Measurements from ENCODE around the gene IGSF9. TPM values are rescaled to one million over a fixed set of nuclear protein-coding genes. Genes with fewer than 3 reads are reported as not detected.

The IGSF9 gene
- total and polyA plus RNA-seq, 2 experiments from 2014 or later: 10.3 to 27.6 TPM

- H3K27me3 Mint-ChIP-seq (ENCODE audit: insufficient read depth, low read depth, poor library complexity): peaks cover 11% of the 10 kb centered on the region
- H3K36me3 Mint-ChIP-seq (ENCODE audit: low read depth): peaks cover 9% of the 10 kb centered on the region; the same call in 2 of the 3 replicates
- peak overlapping the region; percentile 87 for H3K4me3 Mint-ChIP-seq
- ATAC-seq (no peak), DNase-seq (ENCODE audit: low spot score) (no peak)
- Histone ChIP-seq H3K9me2 (ENCODE audit: insufficient read depth) (peaks cover 11% of the 10 kb centered on the region), H3K36me3 (ENCODE audit: insufficient read depth) (no peaks in the 10 kb centered on the region), H3F3A (replicated peaks; ENCODE audit: low read depth) (no peaks in the 10 kb centered on the region), H3K27me3 (ENCODE audit: insufficient read depth) (no peaks in the 10 kb centered on the region), H3K4me2 (peak overlapping the region; percentile 81), H2AFZ (peak overlapping the region; percentile 89), H4K20me1 (replicated peaks; ENCODE audit: insufficient read depth) (no peaks in the 10 kb centered on the region), H3K27ac (ENCODE audit: low read depth) (peak overlapping the region; percentile 91; the same call in 1 of the 2 replicates), H3K4me1 (ENCODE audit: insufficient read depth) (peaks cover 18% of the 10 kb centered on the region), H3K4me3 (peak overlapping the region; percentile 66), H3K79me2 (replicated peaks; ENCODE audit: insufficient read depth) (peaks cover 17% of the 10 kb centered on the region; the same call in 1 of the 2 replicates)
- peaks cover 37% of the 10 kb centered on the region for H3K4me1 Mint-ChIP-seq
- no peaks in the 10 kb centered on the region for H3K9me3 Mint-ChIP-seq
- no peak for TF ChIP-seq CREB1 (CRISPR knock-in tag; IDR thresholded peaks at IDR 0.05; ENCODE audit: low read depth)
- peak overlapping the region; percentile 75; the same call in 1 of the 2 replicates for H3K27ac Mint-ChIP-seq
Observed at GRCh38 chr1:159946242-159947187, 1.1 kb upstream of the IGSF9 start.

GRCh38 chr1:159944623-159945455 is 574 bp downstream of the IGSF9 start:
- no peaks in the 10 kb centered on the region for H3K36me3 ChIP-seq (ENCODE audit: insufficient read depth)
- TF ChIP-seq ZNF331 (CRISPR knock-in tag; IDR thresholded peaks at IDR 0.05; ENCODE audit: low read depth) (no peak), STAT1 (IDR thresholded peaks at IDR 0.05; ENCODE audit: unreplicated experiment) (no peak), NANOG (IDR thresholded peaks at IDR 0.05; ENCODE audit: borderline replicate concordance) (no peak), JUNB (IDR thresholded peaks at IDR 0.05; ENCODE audit: unreplicated experiment) (no peak), EZH2 (IDR thresholded peaks at IDR 0.05; ENCODE audit: low read depth, unreplicated experiment) (no peak), ZNF114 (CRISPR knock-in tag; IDR thresholded peaks at IDR 0.05) (no peak), POLR2AphosphoS5 (IDR thresholded peaks at IDR 0.05; ENCODE audit: low read depth) (no peak)
- Mint-ChIP-seq H3K36me3 (ENCODE audit: low read depth) (peaks cover 17% of the 10 kb centered on the region), H3K9me3 (no peaks in the 10 kb centered on the region), H3K27me3 (ENCODE audit: insufficient read depth, low read depth, poor library complexity) (peaks cover 14% of the 10 kb centered on the region), H3K4me3 (peak overlapping the region; percentile 87), H3K27ac (peak overlapping the region; percentile 88), H3K4me1 (peaks cover 42% of the 10 kb centered on the region)
- H2AFZ ChIP-seq: peak overlapping the region; percentile 2; the same call in 1 of the 2 replicates
- no peaks in the 10 kb centered on the region for H3K27me3 ChIP-seq (ENCODE audit: insufficient read depth)
- H3K4me1 ChIP-seq (ENCODE audit: insufficient read depth): peaks cover 18% of the 10 kb centered on the region
- DNase-seq (ENCODE audit: low spot score): peak; percentile 65
- peaks cover 10% of the 10 kb centered on the region for H3K9me2 ChIP-seq (ENCODE audit: insufficient read depth)
- H4K20me1 ChIP-seq (replicated peaks; ENCODE audit: insufficient read depth): 0 out of 2 replicates have a peak, but pooled peaks cover 4% of the 10 kb centered on the region
- peak; percentile 7 for ATAC-seq
- H3K4me3 ChIP-seq: peak overlapping the region; percentile 66
- H3K4me2 ChIP-seq: peak overlapping the region; percentile 81
- peak overlapping the region; percentile 36; the same call in 1 of the 2 replicates for H3K27ac ChIP-seq (ENCODE audit: low read depth)
- H3K79me2 ChIP-seq (replicated peaks; ENCODE audit: insufficient read depth): peaks cover 17% of the 10 kb centered on the region; the same call in 1 of the 2 replicates
- H3F3A ChIP-seq (replicated peaks; ENCODE audit: low read depth): no peaks in the 10 kb centered on the region
